NCI-H2171 treated with DMSO at 0.1 percent for 48 hours (cell line): ENCODE results near the gene KLKB1.
"Not testable (repeated sequence)": the region's sequence is repeated elsewhere in the genome, so short reads cannot be mapped to it uniquely, and the experiment has no call there.

Experiments used
- DNase-seq: peaks from one replicate; lab custom pipeline; 2025; lab: John Stamatoyannopoulos, UW

KLKB1 gene

GRCh38 chr4:186265683-186266652, 38.7 kb downstream of the KLKB1 start, which contains the start of gene F11:
F11 (plus strand) TSS chr4:186266189; CDS start chr4:186267137, 948 bp downstream.
- no peak for DNase-seq

DNA sequence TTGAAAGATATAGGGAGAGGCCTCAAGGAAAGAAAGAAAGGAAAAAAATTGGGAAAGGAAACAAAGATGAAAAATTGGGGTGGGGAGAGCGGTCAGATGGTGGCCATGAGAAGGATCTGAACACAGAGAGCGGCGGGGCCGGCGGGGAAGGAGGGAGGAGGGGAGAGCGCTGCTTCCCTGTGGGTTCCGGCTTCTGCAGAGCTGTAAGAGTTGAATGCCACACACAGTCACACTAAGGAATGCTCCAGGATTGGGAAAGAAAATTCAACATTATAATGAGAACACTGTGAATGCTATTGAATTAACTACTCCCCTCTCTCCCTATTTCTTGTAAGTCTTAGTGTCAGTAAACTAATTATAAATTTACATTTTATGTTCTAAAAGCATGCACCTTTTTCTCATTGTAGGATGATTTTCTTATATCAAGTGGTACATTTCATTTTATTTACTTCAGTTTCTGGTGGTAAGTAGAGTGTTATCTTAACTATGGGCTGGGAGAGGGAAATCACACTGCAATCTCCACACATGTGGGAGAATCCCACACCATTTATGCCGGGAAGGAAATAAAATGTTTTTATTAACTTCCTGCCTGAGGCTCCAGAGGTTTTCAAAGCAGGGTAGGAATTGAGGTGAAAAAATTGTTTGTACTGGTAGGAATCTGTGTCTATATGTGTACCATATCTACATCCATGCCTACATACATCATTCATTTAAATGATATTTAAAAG, 39.6 kb downstream of the KLKB1 start:
- no peak for DNase-seq

- no peak for DNase-seq
Observed at GRCh38 chr4:186271081-186271678, 43.9 kb downstream of the KLKB1 start.

GRCh38 chr4:186272699-186273391, 45.5 kb downstream of the KLKB1 start:
- DNase-seq: no peak

DNA sequence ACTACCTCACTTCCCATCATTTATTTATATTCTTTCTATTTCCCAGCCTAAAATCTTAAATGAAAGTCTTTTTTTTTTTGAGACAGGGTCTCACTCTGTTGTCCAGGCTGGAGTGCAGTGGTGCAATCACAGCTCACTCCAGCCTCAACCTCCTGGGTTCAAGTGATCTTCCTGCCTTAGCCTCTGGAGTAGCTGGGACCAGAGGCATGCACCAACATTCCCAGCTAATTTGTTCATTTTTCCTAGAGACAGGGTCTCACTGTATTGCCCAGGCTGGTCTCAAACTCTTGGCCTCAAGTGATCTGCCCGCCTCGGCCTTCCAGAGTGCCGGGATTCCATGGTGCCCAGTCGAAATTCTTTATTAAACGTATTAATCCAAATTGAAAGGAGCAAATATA, 46.1 kb downstream of the KLKB1 start:
- not testable (repeated sequence) for DNase-seq

GRCh38 chr4:186283311-186283710, 56.0 kb downstream of the KLKB1 start:
- DNase-seq: no peak

DNA sequence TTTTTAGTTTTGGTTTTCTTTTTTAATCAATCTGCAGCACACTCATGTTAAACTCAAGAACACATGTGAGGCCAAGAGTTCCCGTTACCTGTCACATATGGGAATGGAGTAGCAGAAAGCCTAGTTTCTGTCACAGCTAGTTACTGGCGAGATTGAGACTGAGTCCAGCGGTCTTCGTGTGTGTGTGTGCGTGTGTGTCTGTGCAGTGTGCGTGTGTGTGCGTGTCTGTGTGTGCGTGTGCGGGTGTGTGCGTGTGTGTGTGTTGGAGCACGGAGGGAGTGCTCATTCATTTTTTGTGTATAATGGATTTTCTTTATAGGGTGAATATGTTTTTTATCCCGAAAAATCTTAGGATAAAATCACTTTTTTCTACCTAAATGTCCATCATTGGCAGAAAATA, 57.8 kb downstream of the KLKB1 start:
- no peak for DNase-seq

DNA sequence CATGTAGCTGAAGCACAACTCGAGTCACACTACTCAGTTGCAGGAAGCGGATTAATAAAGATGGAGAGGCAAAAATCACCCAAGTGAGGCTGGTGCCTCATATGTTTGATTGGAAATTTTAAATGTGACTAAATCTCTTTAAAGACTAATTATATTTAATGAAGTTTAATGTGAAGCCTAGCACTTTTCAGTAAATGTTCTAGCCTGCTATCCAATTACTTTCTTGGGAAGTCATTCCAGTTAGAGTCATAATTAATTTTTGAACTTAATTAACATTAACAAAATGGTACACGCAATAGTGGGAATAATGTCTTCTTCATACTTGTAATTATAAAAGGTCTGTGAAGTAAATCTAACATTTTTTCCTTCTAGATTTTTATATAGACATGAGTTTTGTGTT, 59.3 kb downstream of the KLKB1 start:
- no peak for DNase-seq

- no peak for DNase-seq
Observed at GRCh38 chr4:186291256-186291890, 64.1 kb downstream of the KLKB1 start.

- no peak for DNase-seq
Observed at GRCh38 chr4:186294160-186294559, 66.9 kb downstream of the KLKB1 start.

DNA sequence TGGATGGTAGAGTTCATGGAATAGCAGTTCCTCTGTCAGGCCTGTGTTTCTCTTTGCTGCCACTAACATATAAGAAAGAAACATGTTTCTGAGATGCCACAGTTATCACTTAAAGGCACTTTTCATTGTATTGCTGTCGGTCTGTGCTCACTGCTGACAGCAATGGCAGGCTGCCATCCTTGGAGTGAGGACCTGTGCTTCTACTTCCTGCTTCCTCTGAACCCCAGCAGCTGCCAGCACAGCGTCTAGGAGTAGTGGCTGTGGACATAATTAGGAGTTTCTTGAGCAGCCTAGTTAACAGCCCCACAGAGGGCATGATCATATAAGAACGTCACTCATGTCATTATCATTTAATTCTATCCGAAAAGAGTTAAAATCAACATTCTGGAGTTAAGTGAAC, 69.2 kb downstream of the KLKB1 start:
- no peak for DNase-seq

- DNase-seq: peak; percentile 20
Observed at GRCh38 chr4:186297013-186297645, 69.8 kb downstream of the KLKB1 start.

DNA sequence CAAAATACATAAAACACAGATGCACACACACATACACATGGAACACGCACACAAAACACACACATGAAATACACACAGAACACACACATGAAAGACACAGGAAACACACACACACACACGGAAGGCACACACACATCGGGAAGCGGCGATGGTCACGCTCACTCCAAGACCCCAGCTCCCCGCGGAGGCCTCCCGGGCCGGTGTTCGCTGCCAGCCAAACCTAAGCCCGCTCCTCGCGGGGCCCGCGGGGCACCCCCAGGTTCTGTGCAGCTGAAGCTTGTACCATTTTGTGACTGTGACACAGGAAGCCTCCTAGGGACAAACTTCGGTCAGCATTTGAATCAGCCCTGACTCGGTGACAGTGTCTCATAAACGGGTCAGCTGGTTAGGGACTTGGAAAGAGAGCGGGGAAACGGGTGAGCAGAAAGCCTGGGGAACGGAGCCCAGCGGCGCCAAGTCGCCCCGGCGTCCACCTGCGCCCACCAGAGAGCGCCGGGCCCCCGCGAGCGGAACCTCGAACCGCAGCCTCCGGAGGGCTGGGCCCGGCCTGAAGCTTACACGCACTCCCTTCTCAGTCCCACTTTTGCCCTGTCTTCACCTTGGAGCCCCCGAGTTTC, 70.8 kb downstream of the KLKB1 start:
- no peak for DNase-seq

GRCh38 chr4:186299291-186299690, 72.0 kb downstream of the KLKB1 start:
- no peak for DNase-seq

GRCh38 chr4:186300659-186301390, 73.5 kb downstream of the KLKB1 start:
- no peak for DNase-seq

DNA sequence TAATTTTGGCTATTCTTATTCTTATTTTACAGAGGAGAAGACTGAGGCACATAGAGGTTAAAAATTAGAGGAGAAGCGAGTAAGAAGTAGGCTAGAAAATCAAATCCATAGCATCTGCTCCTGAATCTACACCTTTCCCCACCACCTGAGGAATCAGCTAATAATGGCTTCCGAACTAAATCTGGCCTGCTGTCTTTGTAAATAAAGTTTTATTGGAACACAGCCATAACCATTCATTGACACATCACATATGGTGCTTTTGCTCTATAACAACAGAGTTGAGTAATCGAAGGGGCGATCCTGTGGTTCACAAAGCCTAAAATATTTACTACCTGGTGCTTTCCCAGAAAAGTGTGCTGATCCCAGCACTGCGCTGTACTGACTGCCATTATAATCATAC, 76.9 kb downstream of the KLKB1 start:
- no peak for DNase-seq

DNA sequence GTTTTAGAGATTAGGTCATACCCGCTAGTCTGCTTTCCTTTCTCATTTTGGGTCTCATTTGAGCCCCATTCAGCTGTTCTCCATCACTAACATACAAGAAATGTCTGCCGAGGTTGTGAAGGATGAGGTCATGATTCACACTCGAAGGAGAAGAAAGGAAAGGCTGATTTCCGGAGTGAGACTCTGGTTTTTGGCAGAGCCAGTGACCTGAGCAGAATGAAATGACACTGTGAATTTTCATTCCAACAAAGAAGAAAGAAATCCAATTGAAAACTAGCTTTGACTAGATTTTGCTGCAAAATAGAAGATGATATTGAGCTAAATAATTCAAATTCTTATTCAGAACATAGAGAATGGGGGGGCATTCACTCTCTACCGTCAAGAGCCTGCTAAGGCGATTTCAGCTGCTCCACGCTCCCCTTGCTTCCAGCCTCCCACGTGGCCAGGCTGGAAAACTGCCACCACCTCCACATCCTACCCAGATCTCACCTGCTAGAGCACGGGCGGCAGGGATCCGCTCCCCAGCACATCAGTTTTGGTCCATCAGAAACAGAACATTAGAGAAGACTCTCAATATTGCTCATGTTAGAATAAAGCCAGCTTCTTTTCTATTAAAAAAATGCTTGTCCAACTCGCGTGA, 77.7 kb downstream of the KLKB1 start:
- no peak for DNase-seq

- no peak for DNase-seq
Observed at GRCh38 chr4:186307497-186307896, 80.2 kb downstream of the KLKB1 start.

DNA sequence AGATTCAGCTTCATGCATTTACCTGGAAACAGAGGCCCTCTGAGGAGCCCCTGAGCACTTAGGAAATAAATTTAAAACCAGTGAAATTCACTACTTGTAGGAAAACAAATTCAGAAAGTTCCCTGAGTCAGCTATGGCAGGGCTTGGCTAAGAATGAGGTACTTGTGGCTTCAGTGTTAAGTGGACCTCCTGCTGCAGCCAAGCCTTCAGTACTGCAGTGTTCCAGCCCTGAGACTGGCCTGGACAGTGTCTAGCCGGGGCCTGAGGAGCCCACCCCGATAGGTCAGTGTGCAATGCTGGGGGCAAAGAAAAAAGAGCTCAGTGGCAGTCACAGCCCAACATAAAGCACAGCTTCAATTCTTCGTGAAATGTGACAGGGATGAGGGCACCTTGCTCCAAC, 80.6 kb downstream of the KLKB1 start:
- DNase-seq: no peak
